ENCODE measurements around the gene SRMS.
"Not testable (repeated sequence)": the region's sequence is repeated elsewhere in the genome, so short reads cannot be mapped to it uniquely, and the experiment has no call there.

The SRMS gene

GRCh38 chr20:63518946-63519667, 28.4 kb downstream of the SRMS start:
- peaks cover 3% of the 10 kb centered on the region for H3K4me1 ChIP-seq (ENCODE audit: control insufficient read depth, low read depth, low read length)
- no peak overlapping the region for H3K27ac ChIP-seq (ENCODE audit: low read length)
- no peaks in the 10 kb centered on the region for H3K9me3 ChIP-seq (ENCODE audit: control insufficient read depth, low read depth, low read length)
- H3K27me3 ChIP-seq (ENCODE audit: control insufficient read depth, insufficient read depth, low read length), result peaks cover 20% of the 10 kb centered on the region
- H3K36me3 ChIP-seq (ENCODE audit: control insufficient read depth, low read depth, low read length), result no peaks in the 10 kb centered on the region
- H3K4me3 ChIP-seq (ENCODE audit: low read length), result peak overlapping the region; percentile 87
- peak overlapping the region; percentile 39 for H3K9ac ChIP-seq (ENCODE audit: low read length)

- no peak overlapping the region for H3K4me3 ChIP-seq (ENCODE audit: low read length)
- no peak overlapping the region for H3K9ac ChIP-seq (ENCODE audit: low read length)
- no peak overlapping the region for H3K27ac ChIP-seq (ENCODE audit: low read length)
- H3K36me3 ChIP-seq (ENCODE audit: control insufficient read depth, low read depth, low read length), result no peaks in the 10 kb centered on the region
- H3K4me1 ChIP-seq (ENCODE audit: control insufficient read depth, low read depth, low read length), result peaks cover 3% of the 10 kb centered on the region
- H3K27me3 ChIP-seq (ENCODE audit: control insufficient read depth, insufficient read depth, low read length), result peaks cover 20% of the 10 kb centered on the region
- no peaks in the 10 kb centered on the region for H3K9me3 ChIP-seq (ENCODE audit: control insufficient read depth, low read depth, low read length)
Measured at GRCh38 chr20:63518351-63518861, 29.1 kb downstream of the SRMS start.

GRCh38 chr20:63517376-63518309, 29.9 kb downstream of the SRMS start:
- no peaks in the 10 kb centered on the region for H3K9me3 ChIP-seq (ENCODE audit: control insufficient read depth, low read depth, low read length)
- H3K36me3 ChIP-seq (ENCODE audit: control insufficient read depth, low read depth, low read length), result no peaks in the 10 kb centered on the region
- no peak overlapping the region for H3K9ac ChIP-seq (ENCODE audit: low read length)
- no peak overlapping the region for H3K27ac ChIP-seq (ENCODE audit: low read length)
- peaks cover 24% of the 10 kb centered on the region for H3K27me3 ChIP-seq (ENCODE audit: control insufficient read depth, insufficient read depth, low read length)
- no peak overlapping the region for H3K4me3 ChIP-seq (ENCODE audit: low read length)
- H3K4me1 ChIP-seq (ENCODE audit: control insufficient read depth, low read depth, low read length), result peaks cover 3% of the 10 kb centered on the region

- H3K9ac ChIP-seq (ENCODE audit: low read length); H3K27ac ChIP-seq (ENCODE audit: low read length): not testable (repeated sequence)
Measured at GRCh38 chr20:63514520-63514919, 33.0 kb downstream of the SRMS start.

GRCh38 chr20:63513207-63513606, 34.3 kb downstream of the SRMS start:
- Histone ChIP-seq H3K27ac (ENCODE audit: low read length) (no peak overlapping the region), H3K27me3 (ENCODE audit: control insufficient read depth, insufficient read depth, low read length) (peaks cover 29% of the 10 kb centered on the region), H3K36me3 (ENCODE audit: control insufficient read depth, low read depth, low read length) (no peaks in the 10 kb centered on the region), H3K4me3 (ENCODE audit: low read length) (no peak overlapping the region), H3K9me3 (ENCODE audit: control insufficient read depth, low read depth, low read length) (no peaks in the 10 kb centered on the region), H3K4me1 (ENCODE audit: control insufficient read depth, low read depth, low read length) (no peaks in the 10 kb centered on the region), H3K9ac (ENCODE audit: low read length) (no peak overlapping the region)

More at GRCh38 chr20:63514520-63514919, 33.0 kb downstream of the SRMS start:
- not testable (repeated sequence) for H3K9me3 ChIP-seq (ENCODE audit: control insufficient read depth, low read depth, low read length); H3K36me3 ChIP-seq (ENCODE audit: control insufficient read depth, low read depth, low read length); H3K4me3 ChIP-seq (ENCODE audit: low read length); H3K4me1 ChIP-seq (ENCODE audit: control insufficient read depth, low read depth, low read length)
- H3K27me3 ChIP-seq (ENCODE audit: control insufficient read depth, insufficient read depth, low read length), result peaks cover 37% of the 10 kb centered on the region

- H3K9me3 ChIP-seq (ENCODE audit: control insufficient read depth, low read depth, low read length), result no peaks in the 10 kb centered on the region
- no peak overlapping the region for H3K4me3 ChIP-seq (ENCODE audit: low read length)
- no peak overlapping the region for H3K9ac ChIP-seq (ENCODE audit: low read length)
- H3K27me3 ChIP-seq (ENCODE audit: control insufficient read depth, insufficient read depth, low read length), result peaks cover 41% of the 10 kb centered on the region
- H3K4me1 ChIP-seq (ENCODE audit: control insufficient read depth, low read depth, low read length), result no peaks in the 10 kb centered on the region
- no peak overlapping the region for H3K27ac ChIP-seq (ENCODE audit: low read length)
- no peaks in the 10 kb centered on the region for H3K36me3 ChIP-seq (ENCODE audit: control insufficient read depth, low read depth, low read length)
Measured at GRCh38 chr20:63509088-63509564, 38.4 kb downstream of the SRMS start.

- Histone ChIP-seq H3K36me3 (ENCODE audit: control insufficient read depth, low read depth, low read length) (no peaks in the 10 kb centered on the region), H3K4me3 (ENCODE audit: low read length) (no peak overlapping the region), H3K27me3 (ENCODE audit: control insufficient read depth, insufficient read depth, low read length) (peaks cover 47% of the 10 kb centered on the region), H3K9ac (ENCODE audit: low read length) (no peak overlapping the region), H3K27ac (ENCODE audit: low read length) (no peak overlapping the region), H3K9me3 (ENCODE audit: control insufficient read depth, low read depth, low read length) (no peaks in the 10 kb centered on the region), H3K4me1 (ENCODE audit: control insufficient read depth, low read depth, low read length) (no peaks in the 10 kb centered on the region)
Measured at GRCh38 chr20:63508072-63508768, 39.3 kb downstream of the SRMS start.

- Histone ChIP-seq H3K27ac (ENCODE audit: low read length) (no peak overlapping the region), H3K9ac (ENCODE audit: low read length) (no peak overlapping the region), H3K4me1 (ENCODE audit: control insufficient read depth, low read depth, low read length) (peaks cover 1% of the 10 kb centered on the region), H3K9me3 (ENCODE audit: control insufficient read depth, low read depth, low read length) (no peaks in the 10 kb centered on the region), H3K36me3 (ENCODE audit: control insufficient read depth, low read depth, low read length) (no peaks in the 10 kb centered on the region), H3K4me3 (ENCODE audit: low read length) (no peak overlapping the region), H3K27me3 (ENCODE audit: control insufficient read depth, insufficient read depth, low read length) (peaks cover 39% of the 10 kb centered on the region)
Measured at GRCh38 chr20:63507083-63507743, 40.3 kb downstream of the SRMS start.

- no peaks in the 10 kb centered on the region for H3K9me3 ChIP-seq (ENCODE audit: control insufficient read depth, low read depth, low read length)
Measured at GRCh38 chr20:63505723-63506122, 41.8 kb downstream of the SRMS start.

GRCh38 chr20:63505281-63505680, 42.3 kb downstream of the SRMS start:
- H3K9ac ChIP-seq (ENCODE audit: low read length), result no peak overlapping the region
- no peaks in the 10 kb centered on the region for H3K9me3 ChIP-seq (ENCODE audit: control insufficient read depth, low read depth, low read length)
- no peaks in the 10 kb centered on the region for H3K36me3 ChIP-seq (ENCODE audit: control insufficient read depth, low read depth, low read length)
- peaks cover 4% of the 10 kb centered on the region for H3K4me1 ChIP-seq (ENCODE audit: control insufficient read depth, low read depth, low read length)
- peaks cover 42% of the 10 kb centered on the region for H3K27me3 ChIP-seq (ENCODE audit: control insufficient read depth, insufficient read depth, low read length)
- H3K27ac ChIP-seq (ENCODE audit: low read length), result no peak overlapping the region
- H3K4me3 ChIP-seq (ENCODE audit: low read length), result no peak overlapping the region

More at GRCh38 chr20:63505723-63506122, 41.8 kb downstream of the SRMS start:
- no peak overlapping the region for H3K4me3 ChIP-seq (ENCODE audit: low read length)
- H3K27ac ChIP-seq (ENCODE audit: low read length), result no peak overlapping the region
- H3K36me3 ChIP-seq (ENCODE audit: control insufficient read depth, low read depth, low read length), result no peaks in the 10 kb centered on the region
- H3K27me3 ChIP-seq (ENCODE audit: control insufficient read depth, insufficient read depth, low read length), result peaks cover 42% of the 10 kb centered on the region
- peaks cover 4% of the 10 kb centered on the region for H3K4me1 ChIP-seq (ENCODE audit: control insufficient read depth, low read depth, low read length)
- no peak overlapping the region for H3K9ac ChIP-seq (ENCODE audit: low read length)

Data from iPS-18a (cell line).